Anterior cingulate cortex (tissue), 58 donors: Measurements from ENCODE around the gene FGF7.
"Not testable (repeated sequence)": the region's sequence is repeated elsewhere in the genome, so short reads cannot be mapped to it uniquely, and the experiment has no call there.

Experiments used
- DNase-seq, 58 donors: peaks; one replicate each; lab custom pipeline; 2025; lab: John Stamatoyannopoulos, UW

The FGF7 gene, protein sequence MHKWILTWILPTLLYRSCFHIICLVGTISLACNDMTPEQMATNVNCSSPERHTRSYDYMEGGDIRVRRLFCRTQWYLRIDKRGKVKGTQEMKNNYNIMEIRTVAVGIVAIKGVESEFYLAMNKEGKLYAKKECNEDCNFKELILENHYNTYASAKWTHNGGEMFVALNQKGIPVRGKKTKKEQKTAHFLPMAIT

DNA sequence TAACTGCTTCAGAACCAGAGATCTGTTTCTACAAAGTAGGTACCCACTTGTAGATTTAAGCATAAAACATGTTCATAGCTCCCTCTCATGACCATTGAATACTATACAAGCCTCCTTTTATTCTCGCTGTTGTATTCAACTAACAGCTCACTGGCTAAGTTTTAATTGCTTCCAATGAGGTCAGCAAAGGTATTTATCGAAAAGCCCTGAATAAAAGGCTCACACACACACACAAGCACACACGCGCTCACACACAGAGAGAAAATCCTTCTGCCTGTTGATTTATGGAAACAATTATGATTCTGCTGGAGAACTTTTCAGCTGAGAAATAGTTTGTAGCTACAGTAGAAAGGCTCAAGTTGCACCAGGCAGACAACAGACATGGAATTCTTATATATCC is at the start of gene FGF7:
Gene FGF7, plus strand, starts transcription at position 222 of the 400 bp plus-strand sequence. CDS start 1,056 bp downstream, outside the sequence.
- no peak for DNase-seq

DNA sequence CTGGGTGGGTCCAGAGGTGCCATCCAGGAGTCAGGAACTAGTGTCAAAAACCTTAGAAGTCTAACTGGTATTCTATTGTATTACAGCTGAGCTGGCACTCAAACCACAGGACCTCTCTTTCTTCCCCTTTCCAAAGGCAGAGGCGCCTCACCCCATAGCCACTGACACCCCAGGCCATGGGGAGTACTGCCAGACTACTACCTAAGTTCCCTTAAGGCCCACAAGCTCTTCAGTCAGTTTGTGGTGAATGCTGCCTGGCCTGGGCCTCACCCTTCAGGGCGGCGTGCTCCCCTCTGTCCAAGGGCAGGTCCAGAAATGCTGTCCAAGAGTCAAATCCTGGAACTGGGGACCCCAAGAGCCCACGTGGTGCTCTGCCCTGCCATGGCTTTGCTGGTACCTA is 43.0 kb upstream of the FGF7 start:
- DNase-seq = no peak

DNA sequence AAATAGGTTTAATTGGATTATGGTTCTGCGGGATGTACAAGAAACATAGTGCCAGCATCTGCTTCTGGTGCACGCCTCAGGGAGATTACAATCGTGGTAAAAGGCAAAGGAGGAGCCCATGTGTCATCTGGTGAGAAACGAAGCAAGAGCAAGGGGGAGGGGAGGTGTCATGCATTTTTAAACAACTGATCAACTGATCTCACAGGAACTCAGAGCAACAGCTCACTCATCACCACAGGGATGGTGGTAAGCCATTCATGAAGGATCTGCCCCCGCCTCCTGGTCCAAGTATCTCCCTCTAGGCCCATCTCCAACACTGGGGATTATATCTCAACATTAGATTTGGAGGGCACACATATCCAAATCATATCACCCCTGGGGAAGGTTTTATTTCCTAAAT is 42.1 kb upstream of the FGF7 start:
- DNase-seq = no peak

DNA sequence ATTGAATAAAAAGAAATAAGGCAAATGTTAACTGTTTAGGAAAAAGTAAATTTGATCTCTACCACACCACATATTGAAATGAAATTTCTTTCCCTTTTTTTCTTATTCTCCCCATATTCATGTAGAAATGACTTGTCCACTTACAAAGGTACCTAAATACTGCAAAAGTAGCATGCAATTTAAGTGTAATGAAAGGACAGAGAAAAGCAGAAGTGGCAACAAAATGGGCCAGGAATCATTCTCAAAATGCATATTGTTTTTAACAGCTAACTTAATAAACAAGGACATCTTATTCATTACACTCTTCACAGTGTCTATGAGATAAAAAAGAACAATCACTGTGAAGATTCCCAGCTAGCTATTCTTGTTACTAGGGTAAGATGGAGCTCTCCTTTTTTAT is 40.6 kb upstream of the FGF7 start:
- no peak for DNase-seq

DNA sequence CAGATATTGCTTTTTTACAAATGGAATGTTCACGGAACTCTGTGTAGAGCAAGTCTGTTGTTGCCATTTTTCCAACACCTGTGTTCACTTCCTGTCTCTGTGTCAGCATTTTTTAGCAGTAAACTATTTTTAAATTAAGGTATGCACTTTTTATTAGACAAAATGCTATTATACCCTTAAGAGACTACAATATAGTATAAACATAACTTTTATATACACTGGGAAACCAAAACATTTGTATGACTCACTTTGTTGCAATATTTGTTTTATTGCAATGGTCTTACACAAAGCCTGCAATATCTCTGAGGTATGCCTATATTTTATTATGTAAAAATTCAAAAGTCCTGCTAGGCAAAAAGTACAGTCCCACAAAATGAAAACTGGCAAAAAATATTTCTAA is 39.8 kb upstream of the FGF7 start:
- DNase-seq = no peak

DNA sequence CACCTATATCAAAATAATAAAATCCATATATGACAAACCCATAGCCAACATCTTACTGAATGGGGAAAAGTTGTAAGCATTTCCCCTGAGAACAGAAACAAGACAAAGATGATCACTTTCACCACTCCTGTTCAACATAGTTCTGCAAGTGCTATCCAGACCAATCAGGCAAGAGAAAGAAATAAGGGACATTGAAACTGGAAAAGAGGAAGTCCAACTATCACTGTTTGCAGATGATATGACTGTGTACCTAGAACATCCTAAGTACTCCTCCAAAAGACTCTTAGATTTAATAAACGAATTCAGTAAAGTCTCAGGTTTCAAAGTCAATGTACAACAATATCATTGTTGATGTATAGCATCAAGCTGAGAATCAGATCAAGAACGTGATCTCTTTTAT is 35.6 kb upstream of the FGF7 start:
- DNase-seq = no peak

DNA sequence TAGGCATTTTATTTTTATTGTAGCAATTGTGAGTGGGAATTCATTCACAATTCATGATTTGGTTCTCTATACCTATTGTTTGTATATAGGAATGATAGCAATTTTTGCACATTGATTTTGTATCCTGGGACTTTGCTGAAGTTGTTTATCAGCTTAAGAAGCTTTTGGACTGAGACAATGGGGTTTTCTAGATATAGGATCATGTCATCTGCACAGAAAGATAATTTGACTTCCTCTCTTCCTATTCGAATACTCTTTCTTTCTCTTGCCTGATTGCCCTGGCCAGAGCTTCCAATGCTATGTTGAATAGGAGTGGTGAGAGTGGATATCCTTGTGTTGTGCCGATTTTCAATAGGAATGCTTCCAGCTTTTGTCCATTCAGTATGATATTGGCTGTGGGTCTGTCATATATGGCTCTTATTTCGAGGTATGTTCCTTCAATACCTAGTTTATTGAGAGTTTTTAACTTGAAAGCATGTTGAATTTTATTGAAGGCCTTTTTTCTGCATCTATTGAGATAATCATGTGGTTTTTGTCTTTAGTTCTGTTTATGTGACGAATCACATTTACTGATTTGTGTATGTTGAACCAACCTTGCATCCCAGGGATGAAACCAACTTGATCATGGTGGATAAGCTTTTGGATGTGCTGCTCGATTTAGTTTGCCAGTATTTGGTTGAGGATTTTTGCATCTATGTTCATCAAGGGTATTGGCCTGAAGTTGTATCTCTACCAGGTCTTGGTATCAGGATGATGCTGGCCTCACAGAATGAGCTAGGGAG is 20.3 kb upstream of the FGF7 start:
- not testable (repeated sequence) for DNase-seq

DNA sequence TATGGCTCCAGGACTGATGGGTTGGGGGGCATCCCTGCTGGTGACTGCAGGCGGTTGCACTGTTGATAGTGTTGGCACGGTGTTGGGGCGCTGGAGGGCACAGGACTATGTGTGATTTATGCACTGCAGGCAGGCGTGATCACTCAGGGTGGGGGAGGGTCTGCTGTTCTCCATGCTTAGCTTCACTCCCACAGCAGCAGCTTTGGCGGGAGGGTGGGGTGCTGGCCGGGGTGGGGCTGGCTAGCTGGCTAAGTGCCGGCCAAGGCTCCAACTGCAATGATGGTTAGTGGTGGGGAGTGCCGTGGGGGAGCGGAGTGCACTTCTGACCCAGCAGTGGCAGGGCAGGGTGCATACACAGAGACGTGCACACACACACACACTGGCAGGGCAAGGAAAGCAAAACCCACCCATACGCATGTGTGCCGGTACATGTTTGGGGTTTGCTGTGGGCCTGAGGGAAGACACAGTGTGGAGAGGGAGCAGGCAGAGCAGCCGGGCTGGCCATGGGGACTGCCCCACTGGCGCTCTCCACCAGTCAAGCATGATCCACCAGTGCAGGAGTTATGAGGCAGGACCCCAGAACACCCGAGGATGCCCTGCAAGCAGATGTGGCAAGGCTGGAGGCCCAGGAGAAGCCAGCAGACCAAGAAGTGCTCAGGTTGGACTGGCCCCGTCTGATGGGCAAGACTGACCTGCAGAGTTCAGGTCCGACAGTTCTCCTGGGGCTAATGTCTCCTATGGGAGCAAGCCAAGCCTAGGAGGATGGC is 16.5 kb upstream of the FGF7 start:
- no peak for DNase-seq

DNA sequence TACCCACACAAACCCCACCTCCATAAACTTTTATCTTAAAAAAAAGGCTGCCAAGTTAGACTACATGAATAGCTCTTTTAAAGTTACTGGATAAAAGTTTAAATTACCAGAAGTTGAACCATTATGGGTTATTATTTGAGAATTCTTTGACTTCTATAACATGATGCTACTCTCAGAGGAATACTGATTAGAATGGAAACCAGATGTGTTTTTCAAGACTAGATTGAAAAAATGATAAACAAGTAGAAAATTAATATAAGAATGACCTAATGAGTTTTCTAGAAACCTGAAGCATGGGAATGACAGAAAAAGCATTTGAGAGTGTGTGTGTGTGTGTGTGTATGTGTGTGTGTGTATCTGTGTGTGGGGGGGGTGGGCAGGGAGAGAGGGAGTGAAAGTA is 12.4 kb upstream of the FGF7 start:
- no peak for DNase-seq

DNA sequence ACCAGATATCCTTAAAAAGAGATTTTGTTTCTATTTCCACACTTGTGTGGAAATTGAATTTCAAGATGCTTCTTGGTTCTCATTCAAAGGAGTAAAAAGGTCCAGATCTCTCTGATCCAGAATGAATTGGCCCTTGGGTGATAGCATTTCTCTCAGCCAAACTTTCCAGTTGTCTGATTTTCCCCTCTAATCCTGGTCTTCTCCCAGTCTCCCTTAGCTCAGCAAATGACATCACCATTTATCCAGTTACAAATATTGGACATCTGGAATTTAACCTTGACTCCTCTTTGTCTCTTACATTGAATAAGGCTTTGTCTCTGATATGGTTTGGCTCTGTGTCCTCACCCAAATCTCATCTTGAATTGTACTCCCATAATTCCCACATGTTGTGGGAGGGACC is 10.2 kb upstream of the FGF7 start:
- no peak for DNase-seq

DNA sequence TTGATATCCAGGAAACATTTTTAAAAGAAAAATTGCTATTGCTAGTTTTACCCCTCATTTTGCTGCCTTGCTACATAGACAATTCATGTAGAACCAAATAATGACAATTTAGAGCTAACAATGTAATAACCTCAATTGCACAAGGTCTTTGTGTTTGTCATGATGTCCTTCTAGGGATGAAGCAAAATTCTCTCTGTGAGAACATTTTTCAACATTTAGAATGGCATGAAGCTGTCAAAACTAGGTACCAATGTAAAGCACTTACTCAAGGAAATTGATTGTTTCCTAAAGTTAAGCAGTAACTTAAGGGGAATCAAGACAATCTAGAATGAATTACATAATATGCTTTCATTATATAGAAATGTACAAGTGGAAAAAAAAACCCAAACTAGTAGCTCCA is 7.9 kb upstream of the FGF7 start:
- no peak for DNase-seq

DNA sequence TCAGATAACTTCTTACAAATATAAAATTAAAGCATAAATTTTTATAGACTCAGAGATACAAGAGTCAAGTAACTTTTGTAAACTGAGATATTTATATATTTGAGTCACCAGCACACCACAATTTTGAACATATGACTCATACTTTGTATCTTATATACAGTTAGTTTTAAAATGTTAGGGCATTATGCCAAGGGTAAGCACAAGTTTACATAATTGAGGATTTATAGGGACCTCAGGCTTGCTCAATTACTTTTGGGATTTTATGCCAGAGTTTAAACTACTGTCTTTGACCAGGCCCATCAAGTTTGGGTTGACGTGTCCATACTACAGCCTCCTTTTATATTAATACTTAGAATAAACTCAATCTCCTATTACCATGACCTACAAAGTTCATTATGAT is 7.4 kb upstream of the FGF7 start:
- no peak for DNase-seq

DNA sequence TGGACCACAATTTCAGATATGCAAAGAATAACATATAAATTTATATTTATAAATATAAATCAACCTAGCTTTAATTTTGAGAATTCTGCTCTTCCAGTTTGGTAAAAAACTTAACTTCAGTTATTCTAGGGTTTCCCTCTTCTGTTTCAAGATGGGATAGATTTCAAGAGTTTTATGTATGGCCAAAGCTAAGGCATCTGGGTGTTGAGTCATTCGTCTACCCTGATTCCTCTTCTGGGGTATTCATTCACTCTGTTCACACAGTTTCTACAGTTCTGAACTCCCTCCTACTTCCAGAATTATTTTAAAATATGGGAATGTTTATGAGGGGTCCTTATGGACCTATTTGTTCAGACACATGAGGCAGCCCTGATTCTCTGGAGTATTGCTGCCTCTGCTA is 4.2 kb upstream of the FGF7 start:
- DNase-seq = no peak

DNA sequence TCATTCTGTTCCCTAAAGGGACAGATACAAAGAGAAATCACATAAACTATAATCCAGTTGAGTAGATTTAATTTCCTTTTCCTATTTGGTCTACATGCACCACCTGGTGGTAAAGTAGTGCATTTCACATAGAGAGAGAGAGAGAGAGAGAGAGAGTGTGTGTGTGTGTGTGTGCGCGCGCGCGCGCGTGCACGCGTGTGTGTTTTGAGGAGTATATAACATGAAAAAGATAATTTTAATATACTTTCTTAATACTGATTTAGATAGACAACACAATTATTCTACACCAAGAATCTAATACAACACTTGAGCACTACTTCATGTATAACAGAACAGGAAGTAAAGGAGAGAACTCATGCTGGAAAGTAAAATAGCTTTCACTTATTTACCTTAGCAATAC is 1.1 kb upstream of the FGF7 start:
- DNase-seq = peak in 10 of 58 donors; percentile 1 to 38 (median 7)

DNA sequence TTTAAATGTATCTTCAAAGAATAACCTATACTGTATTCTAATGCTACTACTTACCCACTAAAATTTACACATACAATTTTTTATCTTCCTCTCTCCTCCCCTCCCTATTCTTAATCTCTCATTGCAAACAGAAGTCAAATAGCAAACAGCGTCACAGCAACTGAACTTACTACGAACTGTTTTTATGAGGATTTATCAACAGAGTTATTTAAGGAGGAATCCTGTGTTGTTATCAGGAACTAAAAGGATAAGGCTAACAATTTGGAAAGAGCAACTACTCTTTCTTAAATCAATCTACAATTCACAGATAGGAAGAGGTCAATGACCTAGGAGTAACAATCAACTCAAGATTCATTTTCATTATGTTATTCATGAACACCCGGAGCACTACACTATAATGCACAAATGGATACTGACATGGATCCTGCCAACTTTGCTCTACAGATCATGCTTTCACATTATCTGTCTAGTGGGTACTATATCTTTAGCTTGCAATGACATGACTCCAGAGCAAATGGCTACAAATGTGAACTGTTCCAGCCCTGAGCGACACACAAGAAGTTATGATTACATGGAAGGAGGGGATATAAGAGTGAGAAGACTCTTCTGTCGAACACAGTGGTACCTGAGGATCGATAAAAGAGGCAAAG is 984 bp downstream of the FGF7 start:
- no peak for DNase-seq

DNA sequence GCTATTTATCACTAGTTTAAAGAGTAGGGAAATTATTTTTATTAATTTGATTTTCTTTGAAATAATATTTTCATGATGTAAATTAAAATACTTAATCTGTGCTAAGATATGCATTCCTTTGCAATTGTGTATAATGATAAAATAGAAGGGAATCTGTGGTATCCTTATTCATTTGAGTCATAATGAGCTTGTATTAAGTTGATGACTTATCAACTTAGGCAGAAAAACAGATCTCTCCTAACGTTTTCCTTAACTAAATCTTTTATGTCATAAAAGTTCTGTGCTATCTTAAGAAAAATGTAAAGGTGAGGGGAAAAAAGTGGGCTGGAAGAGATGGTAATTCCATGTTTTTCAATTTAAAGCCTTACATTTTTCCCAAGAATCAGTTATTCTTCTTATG is 1.9 kb downstream of the FGF7 start:
- DNase-seq = no peak

DNA sequence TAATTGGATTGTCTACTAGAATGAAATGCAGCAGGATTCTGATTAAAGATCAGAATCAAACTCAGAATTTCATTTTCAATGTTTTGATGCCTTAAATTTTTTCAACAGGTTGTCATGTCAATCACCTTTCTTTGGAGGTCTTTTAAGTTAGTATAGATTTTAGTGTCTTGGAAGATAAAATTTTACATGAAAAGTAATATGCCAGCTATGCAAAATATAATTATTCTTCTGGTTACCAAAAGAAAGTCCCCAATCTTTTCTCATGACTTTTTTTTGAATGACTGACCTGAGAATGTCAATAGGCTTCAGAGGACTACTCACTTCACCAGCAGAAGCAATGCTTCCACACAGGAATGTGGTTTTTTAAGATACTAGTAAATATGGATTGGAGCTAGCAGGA is 4.3 kb downstream of the FGF7 start:
- no peak for DNase-seq

DNA sequence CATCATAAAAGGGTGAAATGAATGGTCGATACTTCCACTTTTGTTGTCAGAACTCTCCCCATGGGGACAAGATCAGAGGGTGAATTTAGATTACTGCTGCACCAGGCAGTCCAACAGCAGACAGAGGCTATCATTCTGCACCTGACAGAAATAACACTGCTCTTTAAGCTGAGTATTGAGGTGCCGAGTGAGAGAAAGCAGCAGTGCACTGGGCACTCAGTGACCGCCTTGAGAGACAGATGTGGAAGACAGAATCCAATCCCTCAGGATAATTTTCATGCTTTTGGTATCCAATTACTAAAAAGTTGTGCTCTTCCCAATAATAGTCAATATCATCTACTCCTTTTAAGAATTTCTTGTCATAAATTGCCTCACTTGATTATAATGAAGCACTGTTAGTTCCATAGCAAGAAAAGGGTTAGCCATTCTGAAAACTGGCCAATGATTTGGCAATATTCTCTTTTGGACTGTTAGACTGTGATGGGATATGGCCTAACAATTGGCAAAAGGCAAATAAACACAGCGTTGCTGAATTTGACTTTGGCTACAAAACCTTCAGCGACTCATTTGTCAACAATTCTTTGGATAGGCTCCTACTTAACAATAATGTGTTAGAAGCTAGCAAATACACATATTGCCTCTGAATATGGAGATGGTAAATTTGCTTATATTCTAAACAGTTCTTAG is 5.5 kb downstream of the FGF7 start:
- no peak for DNase-seq

DNA sequence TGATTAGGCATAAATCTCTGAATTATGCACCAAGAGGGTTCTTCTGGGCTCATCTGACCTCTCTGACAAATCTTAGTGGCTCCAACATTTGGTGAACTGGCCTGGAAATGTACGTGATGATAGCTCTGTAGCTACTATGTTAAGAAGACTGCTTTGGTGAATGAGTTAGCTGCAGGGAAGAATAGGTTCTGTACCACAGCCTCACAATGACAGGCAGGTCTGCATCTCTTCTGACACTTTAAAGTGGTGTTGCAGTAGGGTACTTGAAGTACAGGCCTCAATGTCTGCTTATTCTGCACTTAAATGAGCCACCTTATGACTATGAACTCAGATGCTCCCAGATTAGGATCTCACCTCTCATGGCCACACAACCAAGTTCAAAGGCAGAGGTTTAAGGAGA is 7.0 kb downstream of the FGF7 start:
- DNase-seq = no peak

DNA sequence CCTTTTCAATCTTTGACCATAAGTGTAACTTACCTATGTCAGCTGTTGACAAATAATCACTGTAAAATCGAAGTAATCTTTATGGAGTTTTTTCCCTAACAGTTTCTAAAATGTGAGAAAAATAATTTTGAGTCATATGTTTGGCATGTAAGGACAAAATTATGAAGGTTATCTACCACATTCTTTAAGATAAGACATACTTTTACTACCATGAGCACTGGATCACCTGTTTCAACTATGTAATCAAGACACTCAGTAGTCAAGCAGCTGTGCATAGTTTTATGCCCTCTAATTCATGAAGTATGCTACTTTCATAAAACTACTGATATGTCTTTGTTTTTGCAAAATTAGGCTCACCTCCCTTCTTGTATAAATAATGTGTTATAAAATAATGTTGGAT is 12.1 kb downstream of the FGF7 start:
- no peak for DNase-seq

DNA sequence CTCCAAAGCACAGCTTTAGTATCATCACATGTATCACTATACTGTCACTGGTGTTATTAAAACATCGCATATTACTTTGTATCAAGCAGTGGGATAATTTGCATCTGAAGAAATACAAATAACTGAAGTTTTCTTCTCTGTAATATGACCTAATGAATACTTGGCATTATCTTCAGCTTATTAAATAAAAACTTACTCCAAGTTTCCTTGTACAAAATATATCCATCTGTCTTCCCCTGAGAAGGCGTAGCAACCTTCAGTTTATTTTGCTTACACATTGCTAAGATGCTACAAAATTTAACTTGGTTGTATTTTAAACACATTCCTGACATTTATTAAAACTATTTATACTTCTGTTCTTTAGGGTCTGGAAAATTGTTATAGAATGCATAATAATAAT is 13.7 kb downstream of the FGF7 start:
- no peak for DNase-seq
